Type B pancreatic cell (in vitro differentiated cells): ENCODE measurements around the gene ATRN. TPM values are rescaled to one million over a fixed set of nuclear protein-coding genes. Genes with fewer than 3 reads are reported as not detected.
A peak's percentile ranks its signal among the peaks of the same experiment; 100 is the strongest.

ENCODE experiments used
- DNase-seq: peaks from one replicate; pipeline ENCODE4 v3.0.0; 2021; ENCODE audit warnings: mixed read lengths; ENCODE audit not compliant: unreplicated experiment; ENCODE audit errors: extremely low spot score
- H3K27ac Mint-ChIP-seq: 2 replicates; pipeline ENCODE4 v1.8.0; 2021; ENCODE audit warnings: mild to moderate bottlenecking, mixed read lengths
- H3K27me3 Mint-ChIP-seq: 2 replicates; pipeline ENCODE4 v1.8.0; 2021; ENCODE audit warnings: mixed read lengths
- H3K36me3 Mint-ChIP-seq: 2 replicates; pipeline ENCODE4 v1.8.0; 2021; ENCODE audit warnings: mixed read lengths
- H3K4me1 Mint-ChIP-seq: one replicate; pipeline ENCODE4 v1.8.0; 2021; ENCODE audit warnings: mixed read lengths; ENCODE audit not compliant: unreplicated experiment
- H3K4me3 Mint-ChIP-seq: 2 replicates; pipeline ENCODE4 v1.8.0; 2021; ENCODE audit warnings: mild to moderate bottlenecking, mixed read lengths
- H3K9me3 Mint-ChIP-seq: 2 replicates; pipeline ENCODE4 v1.8.0; 2021; ENCODE audit warnings: mixed read lengths
- total RNA-seq: library from RNA; stranded (reverse); gene quantifications from 2 replicates; pipeline ENCODE4 v1.2.1, GENCODE V29; 2021; ENCODE audit warnings: low replicate concordance
- TF ChIP-seq, protein P1 (sequence below): fragments of 200-600 bp; sonication (generic); conservative IDR thresholded peaks from 2 replicates; pipeline ENCODE4 v1.5.0; 2021; ENCODE audit warnings: antibody characterized with exemption, mild to moderate bottlenecking

The ATRN gene
- total RNA-seq, 1 donor from 2014 or later, result 36.9 TPM

- Mint-ChIP-seq H3K27me3 (peaks cover 5% of the 10 kb centered on the region), H3K4me3 (no peak overlapping the region), H3K9me3 (no peaks in the 10 kb centered on the region), H3K4me1 (peaks cover 8% of the 10 kb centered on the region), H3K27ac (no peak overlapping the region), H3K36me3 (no peaks in the 10 kb centered on the region)
- DNase-seq, result no peak
- TF ChIP-seq, protein P1, sequence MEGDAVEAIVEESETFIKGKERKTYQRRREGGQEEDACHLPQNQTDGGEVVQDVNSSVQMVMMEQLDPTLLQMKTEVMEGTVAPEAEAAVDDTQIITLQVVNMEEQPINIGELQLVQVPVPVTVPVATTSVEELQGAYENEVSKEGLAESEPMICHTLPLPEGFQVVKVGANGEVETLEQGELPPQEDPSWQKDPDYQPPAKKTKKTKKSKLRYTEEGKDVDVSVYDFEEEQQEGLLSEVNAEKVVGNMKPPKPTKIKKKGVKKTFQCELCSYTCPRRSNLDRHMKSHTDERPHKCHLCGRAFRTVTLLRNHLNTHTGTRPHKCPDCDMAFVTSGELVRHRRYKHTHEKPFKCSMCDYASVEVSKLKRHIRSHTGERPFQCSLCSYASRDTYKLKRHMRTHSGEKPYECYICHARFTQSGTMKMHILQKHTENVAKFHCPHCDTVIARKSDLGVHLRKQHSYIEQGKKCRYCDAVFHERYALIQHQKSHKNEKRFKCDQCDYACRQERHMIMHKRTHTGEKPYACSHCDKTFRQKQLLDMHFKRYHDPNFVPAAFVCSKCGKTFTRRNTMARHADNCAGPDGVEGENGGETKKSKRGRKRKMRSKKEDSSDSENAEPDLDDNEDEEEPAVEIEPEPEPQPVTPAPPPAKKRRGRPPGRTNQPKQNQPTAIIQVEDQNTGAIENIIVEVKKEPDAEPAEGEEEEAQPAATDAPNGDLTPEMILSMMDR, result no peak
Observed at GRCh38 chr20:3456648-3457047, 14.2 kb upstream of the ATRN start.

- TF ChIP-seq, protein P1, result no peak
- H3K27me3 Mint-ChIP-seq, result peaks cover 5% of the 10 kb centered on the region
- DNase-seq, result no peak
- peaks cover 8% of the 10 kb centered on the region for H3K4me1 Mint-ChIP-seq
- H3K27ac Mint-ChIP-seq, result no peak overlapping the region
- H3K9me3 Mint-ChIP-seq, result no peaks in the 10 kb centered on the region
- no peak overlapping the region for H3K4me3 Mint-ChIP-seq
- H3K36me3 Mint-ChIP-seq, result no peaks in the 10 kb centered on the region
Observed at GRCh38 chr20:3459881-3460307, 10.9 kb upstream of the ATRN start.

GRCh38 chr20:3461211-3461771 lies 9.5 kb upstream of the ATRN start:
- DNase-seq, result no peak
- Mint-ChIP-seq H3K4me3 (peak overlapping the region; percentile 11), H3K27ac (peak overlapping the region; percentile 15), H3K36me3 (no peaks in the 10 kb centered on the region), H3K27me3 (peaks cover 16% of the 10 kb centered on the region), H3K4me1 (peaks cover 8% of the 10 kb centered on the region), H3K9me3 (no peaks in the 10 kb centered on the region)
- TF ChIP-seq, protein P1, result no peak

GRCh38 chr20:3461911-3462677 lies 8.7 kb upstream of the ATRN start:
- Mint-ChIP-seq H3K4me1 (peaks cover 8% of the 10 kb centered on the region), H3K4me3 (no peak overlapping the region), H3K27ac (no peak overlapping the region), H3K36me3 (no peaks in the 10 kb centered on the region), H3K9me3 (no peaks in the 10 kb centered on the region), H3K27me3 (peaks cover 23% of the 10 kb centered on the region)
- DNase-seq, result no peak
- TF ChIP-seq, protein P1, result no peak

DNA sequence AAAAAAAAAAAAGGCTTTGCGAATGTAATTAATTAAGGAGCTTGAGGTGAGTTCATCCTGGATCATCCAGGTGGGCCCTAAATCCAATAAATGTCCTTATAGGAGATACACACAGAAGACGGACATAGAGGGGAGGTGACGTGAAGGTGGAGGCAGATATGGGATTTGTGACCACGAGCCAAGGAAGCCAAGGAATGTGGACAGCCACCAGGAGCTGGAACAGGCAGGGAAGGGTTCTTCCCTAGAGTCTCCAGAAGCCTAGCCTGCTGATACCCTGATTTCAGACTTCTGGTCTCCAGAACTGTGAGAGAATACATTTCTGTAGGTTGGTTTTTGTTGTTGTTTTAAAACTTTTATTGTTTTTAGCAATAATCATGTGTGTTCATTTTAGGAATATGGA lies 6.7 kb upstream of the ATRN start:
- Mint-ChIP-seq H3K27me3 (peaks cover 25% of the 10 kb centered on the region), H3K27ac (no peak overlapping the region), H3K9me3 (no peaks in the 10 kb centered on the region), H3K4me3 (no peak overlapping the region), H3K4me1 (peaks cover 5% of the 10 kb centered on the region), H3K36me3 (no peaks in the 10 kb centered on the region)
- TF ChIP-seq, protein P1, result no peak
- no peak for DNase-seq
